K562 (cell line): ENCODE measurements around the gene SEPTIN8. TPM values are rescaled to one million over a fixed set of nuclear protein-coding genes. Genes with fewer than 3 reads are reported as not detected.

Experiments used
- ATAC-seq: fragments of 200-7000 bp; cut with Tn5 transposase; 3 replicates; pipeline ENCODE4 v1.9.1; 2020; ENCODE audit warnings: moderate library complexity
- BruUV-seq: library from RNA; stranded (reverse); fragments of 400-500 nt; replicated peaks from 2 replicates; lab custom pipeline; 2021; lab: Mats Ljungman, UMichigan
- CTCF ChIA-PET: fragments of 300-600 bp; formaldehyde crosslinking; extraction: SDS; loops from one replicate; lab custom pipeline; 2021; ENCODE audit warnings: low intra/inter-chr PET ratio; lab: Yijun Ruan, JAX
- POLR2A ChIA-PET: fragments of 300-600, 350-650 bp; sonication (Branson Sonifier 250); formaldehyde crosslinking; extraction: SDS; loops from one replicate; lab custom pipeline; 2021; ENCODE audit warnings: antibody characterized with exemption, inconsistent platforms; lab: Yijun Ruan, JAX
- DNase-seq, 4 experiments: peaks; one replicate each; pipeline versions ENCODE4 v3.0.0 to v3.0.0-alpha.2; 2011 to 2018; ENCODE audit warnings: low spot score in 3 of 4, mixed read lengths in 3 of 4; ENCODE audit errors: extremely low read depth in 1 of 4
- FAIRE-seq: peaks from 2 replicates; lab custom pipeline; 2011; peaks lifted over from hg19 to GRCh38; lab: Jason Lieb, UNC
- H2AFZ ChIP-seq: 2 replicates; pipeline ENCODE4 v1.6.0; 2011; ENCODE audit warnings: low read depth, low read length, control low read depth, inconsistent platforms
- H3K27ac ChIP-seq: fragments of 200-600 bp; 3 replicates; pipeline ENCODE4 v1.8.0; 2011; ENCODE audit warnings: low read depth, mild to moderate bottlenecking, control low read depth, inconsistent platforms, low read length, moderate library complexity, mixed read lengths; ENCODE audit errors: extremely low read depth
- H3K27me3 ChIP-seq, 2 experiments: fragments of 300-600 bp in 1 of 2; 2 replicates in 1 of 2; 3 replicates in 1 of 2; pipeline versions ENCODE4 v1.6.0 to v1.8.0; 2011; ENCODE audit warnings: inconsistent platforms in 2 of 2, low read length in 2 of 2, mild to moderate bottlenecking in 1 of 2, mixed read lengths in 1 of 2, moderate library complexity in 1 of 2; ENCODE audit not compliant: control insufficient read depth in 2 of 2, insufficient read depth in 2 of 2
- H3K36me3 ChIP-seq: fragments of 300-600 bp; 3 replicates; pipeline ENCODE4 v1.8.0; 2011; ENCODE audit warnings: mild to moderate bottlenecking, low read length, inconsistent platforms; ENCODE audit not compliant: control insufficient read depth, insufficient read depth
- H3K4me1 ChIP-seq, 2 experiments: fragments of 200-600 bp in 1 of 2; replicated peaks in 1 of 2; 2 replicates in 1 of 2; 3 replicates in 1 of 2; pipeline versions ENCODE4 v1.5.1 to v1.8.0; 2011; ENCODE audit warnings: inconsistent platforms in 2 of 2, low read length in 2 of 2, mild to moderate bottlenecking in 1 of 2, mixed read lengths in 1 of 2, moderate library complexity in 1 of 2; ENCODE audit not compliant: control insufficient read depth in 2 of 2, insufficient read depth in 2 of 2
- H3K4me2 ChIP-seq: 2 replicates; pipeline ENCODE4 v1.6.1; 2011; ENCODE audit warnings: low read length, control low read depth, inconsistent platforms, mixed read lengths; ENCODE audit not compliant: insufficient read depth
- H3K4me3 ChIP-seq: fragments of 200-600 bp; sonication (generic), shearing (Covaris generic); 2 replicates; pipeline ENCODE4 v1.5.1; 2016; ENCODE audit warnings: control low read depth, inconsistent platforms
- H3K79me2 ChIP-seq: fragments of 200-600 bp; 3 replicates; pipeline ENCODE4 v1.8.0; 2011; ENCODE audit warnings: low read length, inconsistent platforms; ENCODE audit not compliant: control insufficient read depth, insufficient read depth
- H3K9ac ChIP-seq, 2 experiments: 2 replicates each; pipeline versions ENCODE4 v1.6.0 to v1.6.1; 2011; ENCODE audit warnings: low read depth in 2 of 2, low read length in 2 of 2, control low read depth in 1 of 2, inconsistent platforms in 1 of 2, mild to moderate bottlenecking in 1 of 2, mixed read lengths in 1 of 2; ENCODE audit not compliant: insufficient read depth in 1 of 2
- H3K9me1 ChIP-seq: one replicate; pipeline ENCODE4 v1.6.0; 2011; ENCODE audit warnings: inconsistent platforms, mild to moderate bottlenecking, low read length, moderate library complexity; ENCODE audit not compliant: control insufficient read depth, insufficient read depth
- H3K9me3 ChIP-seq: replicated peaks from 2 replicates; pipeline ENCODE4 v1.5.1; 2011; ENCODE audit warnings: low read depth, low read length, inconsistent platforms; ENCODE audit not compliant: control insufficient read depth, insufficient read depth
- H4K20me1 ChIP-seq: replicated peaks from 2 replicates; pipeline ENCODE4 v1.6.1; 2011; ENCODE audit warnings: low read length, inconsistent platforms, mixed read lengths; ENCODE audit not compliant: control insufficient read depth, insufficient read depth
- EP300 ChIP-seq: IDR thresholded peaks from 2 replicates; pipeline ENCODE4 v1.6.1; 2012; ENCODE audit warnings: low read length, improper control_type of control experiment
- FOXA3 ChIP-seq, 2 experiments: fragments of 450-650 bp in 1 of 2; sonication (generic) in 1 of 2; formaldehyde crosslinking; IDR thresholded peaks in 1 of 2; conservative IDR thresholded peaks in 1 of 2; 2 replicates each; pipeline versions ENCODE4 v1.4.0 to v1.8.0; 2020 to 2022; ENCODE audit warnings: mild to moderate bottlenecking in 2 of 2, missing genetic modification reagents in 1 of 2
- SIX5 ChIP-seq, 2 experiments: IDR thresholded peaks; 2 replicates each; pipeline ENCODE4 v1.6.1; 2011; ENCODE audit warnings: low read length in 2 of 2, borderline replicate concordance in 1 of 2, low read depth in 1 of 2, mild to moderate bottlenecking in 1 of 2, moderate library complexity in 1 of 2; ENCODE audit not compliant: insufficient read depth in 1 of 2
- ZBTB8A ChIP-seq: fragments of 450-650 bp; IDR thresholded peaks from 2 replicates; pipeline ENCODE4 v1.6.1; 2018; ENCODE audit warnings: mild to moderate bottlenecking, moderate library complexity; ENCODE audit not compliant: partially characterized antibody
- ZNF57 ChIP-seq: fragments of 450-650 bp; formaldehyde crosslinking; IDR thresholded peaks from 2 replicates; pipeline ENCODE4 v1.4.0; 2020; ENCODE audit warnings: mild to moderate bottlenecking, moderate library complexity
- WGBS: fragments of 100-300 bp; shearing (Covaris generic); methylation state at CpG from one replicate; pipeline ENCODE4 v1.1.6; 2016; ENCODE audit warnings: low coverage, mixed read lengths; ENCODE audit not compliant: insufficient coverage; ENCODE audit errors: missing lambda C conversion rate; 5-methylcytosine and 5-hydroxymethylcytosine counted together
- in situ Hi-C: fragments of 300-500 bp; cut with MboI; formaldehyde crosslinking; loops from 4 replicates; pipeline ENCODE4 v1.15.0; 2018; ENCODE audit warnings: inconsistent platforms, mixed read lengths
- intact Hi-C: fragments of 100-400 bp; cut with micrococcal nuclease; formaldehyde crosslinking; loops from 2 replicates; pipeline ENCODE4 v1.14.2; 2022
- polyA plus RNA-seq, 8 experiments: library from polyadenylated mRNA; depleted of rRNA in 4 of 8; stranded (reverse) in 5 of 8; unstranded in 3 of 8; fragments of >200 nt; fragmentation: Nextera tagmentation in 2 of 8; fragmentation: Illumina TruSeq in 1 of 8; extraction: Ambion mirVana in 2 of 8; extraction: Trizol in 1 of 8; gene quantifications; 2 replicates each; pipeline versions ENCODE4 v1.2.1 to v1.2.3, GENCODE V29; 2011 to 2014; ENCODE audit warnings: inconsistent platforms in 1 of 8, missing spikeins in 1 of 8
- total RNA-seq, 7 experiments: library from RNA; depleted of rRNA in 6 of 7; stranded (reverse); fragments of >200 nt in 6 of 7; fragmentation: Illumina TruSeq in 2 of 7; extraction: Trizol in 2 of 7; gene quantifications; 2 replicates each; pipeline versions ENCODE4 v1.2.1 to v1.2.3, GENCODE V29; 2011 to 2021; ENCODE audit warnings: low replicate concordance in 1 of 7
- TF ChIP-seq, protein P1 (sequence below): sonication (generic); formaldehyde crosslinking; IDR thresholded peaks from 2 replicates; pipeline ENCODE4 v1.8.1; 2023; ENCODE audit warnings: mild to moderate bottlenecking, missing genetic modification reagents
- TF ChIP-seq, protein P2 (sequence below): fragments of 450-650 bp; IDR thresholded peaks from 2 replicates; pipeline ENCODE4 v1.6.1; 2014; ENCODE audit warnings: low read depth, mild to moderate bottlenecking, moderate library complexity, borderline replicate concordance

The SEPTIN8 gene
- total and polyA plus RNA-seq, 9 of the 15 experiments (the other 6 are each of a cell fraction or from before 2014, with no cell fraction given) = 19.3 to 142 (median 101) TPM

DNA sequence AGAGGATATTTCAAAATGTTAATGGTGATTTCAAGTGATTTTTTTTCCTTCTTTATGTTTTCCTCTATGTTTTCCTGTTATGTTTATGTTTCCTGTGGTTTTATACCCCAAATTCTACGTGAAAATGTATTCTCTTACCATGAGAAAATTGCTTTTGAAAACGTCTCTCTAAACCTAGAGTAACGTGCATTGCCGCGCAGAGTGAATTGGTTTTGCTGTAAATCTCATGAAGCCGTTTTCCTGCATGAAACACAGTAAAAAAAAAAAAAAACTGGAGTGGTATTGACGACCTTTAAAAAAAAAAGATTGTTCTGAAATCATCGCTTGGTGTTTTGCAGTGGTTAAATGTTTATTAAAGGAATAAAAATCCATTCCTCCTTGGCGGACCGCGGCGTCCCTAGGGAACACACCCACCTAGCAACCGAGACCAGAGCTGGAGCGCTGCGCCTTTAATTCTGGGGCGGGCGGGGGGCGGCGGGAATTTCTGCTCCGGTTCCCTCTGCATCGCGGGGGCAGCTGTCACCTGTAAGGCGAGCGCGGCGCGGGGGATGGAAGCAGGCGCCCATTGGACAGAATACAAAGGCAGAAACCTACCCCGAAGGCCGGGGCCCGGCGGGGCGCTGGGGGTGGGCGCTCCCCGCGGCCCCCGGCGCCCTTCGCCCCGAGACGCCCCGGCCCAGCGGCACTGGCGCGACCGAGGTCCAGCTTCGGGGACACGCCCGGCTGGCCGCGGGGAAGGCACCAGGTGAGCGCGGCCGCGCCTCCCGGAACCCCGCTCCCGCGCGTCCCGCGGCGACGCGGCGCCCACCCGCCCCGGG, 36.0 kb upstream of the SEPTIN8 start, which contains the start of gene SOWAHA:
SOWAHA (plus strand) TSS at position 522 of the 818 bp plus-strand sequence. CDS start 320 bp downstream, outside the sequence.
- no peaks in the 10 kb centered on the region for H4K20me1 ChIP-seq
- no peak within 1 kb of the TSS for H3K27ac ChIP-seq
- H2AFZ ChIP-seq = no peak within 1 kb of the TSS
- peaks cover 0 to 4% of the 10 kb centered on the region in 2 experiments; a peak in 2 of 5 replicates for H3K4me1 ChIP-seq
- H3K9me3 ChIP-seq = no peaks in the 10 kb centered on the region
- no peaks in the 10 kb centered on the region for H3K27me3 ChIP-seq
- H3K4me3 ChIP-seq = no peak within 1 kb of the TSS
- FAIRE-seq = no peak
- H3K79me2 ChIP-seq = no peaks in the 10 kb centered on the region
- ChIA-PET POLR2A (no interaction called here), CTCF (interaction anchor here (0.6 kb wide), 1 partner anchor 135 kb away, joined by 3 read pairs; no protein-coding TSS in a partner anchor)
- no peak for DNase-seq
- no peak within 1 kb of the TSS for H3K9ac ChIP-seq
- no TSS peak for BruUV-seq
- no peaks in the 10 kb centered on the region for H3K36me3 ChIP-seq
- WGBS = 81% methylated on average over 10 of the region's 68 CpGs
- no peak for TF ChIP-seq ZBTB8A
- TF ChIP-seq, protein P1, sequence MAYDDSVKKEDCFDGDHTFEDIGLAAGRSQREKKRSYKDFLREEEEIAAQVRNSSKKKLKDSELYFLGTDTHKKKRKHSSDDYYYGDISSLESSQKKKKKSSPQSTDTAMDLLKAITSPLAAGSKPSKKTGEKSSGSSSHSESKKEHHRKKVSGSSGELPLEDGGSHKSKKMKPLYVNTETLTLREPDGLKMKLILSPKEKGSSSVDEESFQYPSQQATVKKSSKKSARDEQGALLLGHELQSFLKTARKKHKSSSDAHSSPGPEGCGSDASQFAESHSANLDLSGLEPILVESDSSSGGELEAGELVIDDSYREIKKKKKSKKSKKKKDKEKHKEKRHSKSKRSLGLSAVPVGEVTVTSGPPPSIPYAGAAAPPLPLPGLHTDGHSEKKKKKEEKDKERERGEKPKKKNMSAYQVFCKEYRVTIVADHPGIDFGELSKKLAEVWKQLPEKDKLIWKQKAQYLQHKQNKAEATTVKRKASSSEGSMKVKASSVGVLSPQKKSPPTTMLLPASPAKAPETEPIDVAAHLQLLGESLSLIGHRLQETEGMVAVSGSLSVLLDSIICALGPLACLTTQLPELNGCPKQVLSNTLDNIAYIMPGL (CRISPR knock-in tag) = no peak
- no peak for TF ChIP-seq SIX5 (IDR thresholded peaks at IDR 0.05; ENCODE audit: borderline replicate concordance in 1 of 2, insufficient read depth in 1 of 2, low read depth in 1 of 2, low read length in 2 of 2)
- TF ChIP-seq EP300 = no peak
- TF ChIP-seq, protein P2, sequence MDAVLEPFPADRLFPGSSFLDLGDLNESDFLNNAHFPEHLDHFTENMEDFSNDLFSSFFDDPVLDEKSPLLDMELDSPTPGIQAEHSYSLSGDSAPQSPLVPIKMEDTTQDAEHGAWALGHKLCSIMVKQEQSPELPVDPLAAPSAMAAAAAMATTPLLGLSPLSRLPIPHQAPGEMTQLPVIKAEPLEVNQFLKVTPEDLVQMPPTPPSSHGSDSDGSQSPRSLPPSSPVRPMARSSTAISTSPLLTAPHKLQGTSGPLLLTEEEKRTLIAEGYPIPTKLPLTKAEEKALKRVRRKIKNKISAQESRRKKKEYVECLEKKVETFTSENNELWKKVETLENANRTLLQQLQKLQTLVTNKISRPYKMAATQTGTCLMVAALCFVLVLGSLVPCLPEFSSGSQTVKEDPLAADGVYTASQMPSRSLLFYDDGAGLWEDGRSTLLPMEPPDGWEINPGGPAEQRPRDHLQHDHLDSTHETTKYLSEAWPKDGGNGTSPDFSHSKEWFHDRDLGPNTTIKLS = no peak
- no peak for TF ChIP-seq ZNF57 (CRISPR knock-in tag)
- no peak for TF ChIP-seq FOXA3 (CRISPR knock-in tag; conservative IDR thresholded peaks at IDR 0.05 in 1 of 2, IDR thresholded peaks at IDR 0.05 in 1 of 2)
- TF ChIP-seq, all 486 proteins: peak for 0
- Histone ChIP-seq H3K4me2 (no peak within 1 kb of the TSS), H3K9me1 (no peaks in the 10 kb centered on the region)
- in situ Hi-C loops (no loop called here), intact Hi-C loops (no loop called here)
- ATAC-seq = no peak
